ENCODE data around the gene RILPL2. TPM values are rescaled to one million over a fixed set of nuclear protein-coding genes. Genes with fewer than 3 reads are reported as not detected.
"Not testable (repeated sequence)": the region's sequence is repeated elsewhere in the genome, so short reads cannot be mapped to it uniquely, and the experiment has no call there.

Gene RILPL2
- total RNA-seq, 1 donor from 2014 or later = 1.4 TPM

- H3K27ac ChIP-seq (ENCODE audit: low read depth, low read length) = no peak overlapping the region
- H3K4me3 ChIP-seq (ENCODE audit: insufficient read depth, low read depth, low read length) = no peak overlapping the region
- peaks cover 29% of the 10 kb centered on the region for H3K4me1 ChIP-seq (ENCODE audit: insufficient read depth, low read length)
- H3K9ac ChIP-seq (ENCODE audit: low read length) = peak overlapping the region; percentile 88
- FAIRE-seq = no peak
- H4K20me1 ChIP-seq (ENCODE audit: insufficient read depth, low read length) = peaks cover 31% of the 10 kb centered on the region
- peaks cover 20% of the 10 kb centered on the region for H3K36me3 ChIP-seq (ENCODE audit: insufficient read depth, low read length)
- Mint-ChIP-seq H3K4me3 (ENCODE audit: unreplicated experiment) (peak overlapping the region; percentile 85), H3K9me3 (ENCODE audit: unreplicated experiment) (no peaks in the 10 kb centered on the region), H3K4me1 (ENCODE audit: low read depth, unreplicated experiment) (peaks cover 12% of the 10 kb centered on the region), H3K36me3 (ENCODE audit: low read depth, unreplicated experiment) (peaks cover 17% of the 10 kb centered on the region), H3K27ac (ENCODE audit: unreplicated experiment) (peak overlapping the region; percentile 6), H3K27me3 (ENCODE audit: low read depth, unreplicated experiment) (no peaks in the 10 kb centered on the region)
- peak overlapping the region; percentile 99 for H3K4me2 ChIP-seq (ENCODE audit: low read length)
- peak overlapping the region; percentile 81 for H2AFZ ChIP-seq (ENCODE audit: low read depth, low read length)
- H3K79me2 ChIP-seq (ENCODE audit: insufficient read depth, low read length) = peaks cover 69% of the 10 kb centered on the region
- no peak for DNase-seq (ENCODE audit: low read depth)
- H3K9me3 ChIP-seq (ENCODE audit: insufficient read depth, low read depth, low read length) = no peaks in the 10 kb centered on the region
- no peaks in the 10 kb centered on the region for H3K27me3 ChIP-seq (ENCODE audit: insufficient read depth, low read length)
- TF ChIP-seq CTCF (IDR thresholded peaks at IDR 0.05; ENCODE audit: insufficient read depth, low read depth, low read length) (no peak), EZH2 (IDR thresholded peaks at IDR 0.05; ENCODE audit: insufficient read depth, low read length) (no peak)
Observed at GRCh38 chr12:123387508-123388176, 48.8 kb downstream of the RILPL2 start.

GRCh38 chr12:123385536-123385935 lies 50.9 kb downstream of the RILPL2 start:
- Histone ChIP-seq H4K20me1 (ENCODE audit: insufficient read depth, low read length) (peaks cover 10% of the 10 kb centered on the region), H3K4me1 (ENCODE audit: insufficient read depth, low read length) (peaks cover 25% of the 10 kb centered on the region), H3K79me2 (ENCODE audit: insufficient read depth, low read length) (peaks cover 48% of the 10 kb centered on the region)
- H3K4me3 Mint-ChIP-seq (ENCODE audit: unreplicated experiment) = peak overlapping the region; percentile 92
- H3K4me1 Mint-ChIP-seq (ENCODE audit: low read depth, unreplicated experiment); H3K9ac ChIP-seq (ENCODE audit: low read length); DNase-seq (ENCODE audit: low read depth); H3K36me3 ChIP-seq (ENCODE audit: insufficient read depth, low read length); H3K27me3 Mint-ChIP-seq (ENCODE audit: low read depth, unreplicated experiment); H3K4me3 ChIP-seq (ENCODE audit: insufficient read depth, low read depth, low read length); H3K4me2 ChIP-seq (ENCODE audit: low read length); H3K27ac Mint-ChIP-seq (ENCODE audit: unreplicated experiment); H3K9me3 ChIP-seq (ENCODE audit: insufficient read depth, low read depth, low read length); H3K36me3 Mint-ChIP-seq (ENCODE audit: low read depth, unreplicated experiment); H2AFZ ChIP-seq (ENCODE audit: low read depth, low read length); H3K27me3 ChIP-seq (ENCODE audit: insufficient read depth, low read length); FAIRE-seq; H3K27ac ChIP-seq (ENCODE audit: low read depth, low read length); H3K9me3 Mint-ChIP-seq (ENCODE audit: unreplicated experiment): not testable (repeated sequence)

- Histone ChIP-seq H2AFZ (ENCODE audit: low read depth, low read length) (peak overlapping the region; percentile 86), H3K4me1 (ENCODE audit: insufficient read depth, low read length) (peaks cover 19% of the 10 kb centered on the region), H3K27me3 (ENCODE audit: insufficient read depth, low read length) (no peaks in the 10 kb centered on the region), H3K9ac (ENCODE audit: low read length) (peak overlapping the region; percentile 81), H3K4me3 (ENCODE audit: insufficient read depth, low read depth, low read length) (peak overlapping the region; percentile 85), H3K79me2 (ENCODE audit: insufficient read depth, low read length) (peaks cover 43% of the 10 kb centered on the region), H4K20me1 (ENCODE audit: insufficient read depth, low read length) (peaks cover 5% of the 10 kb centered on the region), H3K4me2 (ENCODE audit: low read length) (peak overlapping the region; percentile 97), H3K27ac (ENCODE audit: low read depth, low read length) (peak overlapping the region; percentile 65), H3K36me3 (ENCODE audit: insufficient read depth, low read length) (no peaks in the 10 kb centered on the region), H3K9me3 (ENCODE audit: insufficient read depth, low read depth, low read length) (no peaks in the 10 kb centered on the region)
- no peak for TF ChIP-seq CTCF (IDR thresholded peaks at IDR 0.05; ENCODE audit: insufficient read depth, low read depth, low read length)
- no peak for TF ChIP-seq EZH2 (IDR thresholded peaks at IDR 0.05; ENCODE audit: insufficient read depth, low read length)
- H3K4me3 Mint-ChIP-seq (ENCODE audit: unreplicated experiment) = peak overlapping the region; percentile 92
- FAIRE-seq (no peak), DNase-seq (ENCODE audit: low read depth) (peak; percentile 53)
- H3K4me1 Mint-ChIP-seq (ENCODE audit: low read depth, unreplicated experiment) = no peaks in the 10 kb centered on the region
- no peaks in the 10 kb centered on the region for H3K9me3 Mint-ChIP-seq (ENCODE audit: unreplicated experiment)
- H3K36me3 Mint-ChIP-seq (ENCODE audit: low read depth, unreplicated experiment) = no peaks in the 10 kb centered on the region
- H3K27ac Mint-ChIP-seq (ENCODE audit: unreplicated experiment) = peak overlapping the region; percentile 47
- no peaks in the 10 kb centered on the region for H3K27me3 Mint-ChIP-seq (ENCODE audit: low read depth, unreplicated experiment)
Observed at GRCh38 chr12:123384994-123385376, 51.5 kb downstream of the RILPL2 start.

Measured in astrocyte (in vitro differentiated cells and primary cell).